Stimulated activated CD4-positive, alpha-beta T cell treated with anti-CD3 and anti-CD28 coated beads, Interleukin-4, amount 100 ng/mL, for 4 hours (primary cell): Measurements from ENCODE around the gene ATAD3B.
"Not testable (repeated sequence)": the region's sequence is repeated elsewhere in the genome, so short reads cannot be mapped to it uniquely, and the experiment has no call there.

Experiments used
- DNase-seq, 2 experiments: peaks; one replicate each; pipeline ENCODE4 v3.0.0-alpha.2; 2020

ATAD3B gene

GRCh38 chr1:1514376-1514775, 42.8 kb downstream of the ATAD3B start:
- not testable (repeated sequence) for DNase-seq

- DNase-seq, result not testable (repeated sequence)
Measured at GRCh38 chr1:1516923-1517322, 45.4 kb downstream of the ATAD3B start.

GRCh38 chr1:1517973-1518620, 46.5 kb downstream of the ATAD3B start:
- DNase-seq, result no peak

DNA sequence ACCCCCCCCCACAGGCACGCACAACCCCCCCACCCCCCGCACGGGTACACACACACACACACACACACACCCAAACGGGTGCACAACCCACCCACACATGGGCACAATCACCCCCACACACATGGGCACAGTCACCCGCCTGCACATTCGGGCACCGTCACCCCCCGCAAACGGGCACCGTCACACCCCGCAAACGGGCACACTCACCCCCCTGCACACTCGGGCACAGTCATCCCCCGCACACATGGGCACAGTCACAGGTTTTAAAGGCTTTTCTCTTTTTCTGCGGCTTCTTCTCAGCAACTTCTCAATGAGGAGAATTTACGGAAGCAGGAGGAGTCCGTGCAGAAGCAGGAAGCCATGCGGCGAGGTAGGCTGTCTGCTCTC, 47.0 kb downstream of the ATAD3B start:
- not testable (repeated sequence) for DNase-seq

GRCh38 chr1:1519805-1520505, 48.4 kb downstream of the ATAD3B start:
- not testable (repeated sequence) for DNase-seq

GRCh38 chr1:1521331-1521730, 49.8 kb downstream of the ATAD3B start:
- no peak for DNase-seq

GRCh38 chr1:1522536-1522935, 51.0 kb downstream of the ATAD3B start:
- DNase-seq, result not testable (repeated sequence)

- not testable (repeated sequence) for DNase-seq
Measured at GRCh38 chr1:1523226-1523625, 51.7 kb downstream of the ATAD3B start.

GRCh38 chr1:1523651-1524050, 52.1 kb downstream of the ATAD3B start:
- not testable (repeated sequence) for DNase-seq

GRCh38 chr1:1524750-1525383, 53.3 kb downstream of the ATAD3B start:
- not testable (repeated sequence) for DNase-seq

DNA sequence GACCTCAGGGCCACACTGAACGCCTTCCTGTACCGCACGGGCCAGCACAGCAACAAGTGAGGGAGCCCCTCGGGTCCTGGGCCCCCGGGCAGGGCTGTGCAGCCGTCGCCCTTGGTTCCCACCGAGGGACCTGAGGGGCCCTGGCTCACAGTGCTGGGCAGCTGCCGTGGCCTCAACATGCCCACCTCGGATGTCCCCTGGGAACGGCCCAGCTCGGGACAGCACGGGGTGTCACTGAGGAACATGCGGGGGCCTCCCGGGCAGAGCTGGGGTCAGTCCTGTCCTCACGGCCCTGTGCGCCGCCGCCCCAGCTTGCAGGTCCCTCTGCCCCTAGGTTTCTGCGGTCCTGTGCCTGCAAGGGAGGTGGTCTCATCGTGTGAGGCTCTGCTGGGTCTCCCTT, 54.9 kb downstream of the ATAD3B start:
- not testable (repeated sequence) for DNase-seq

DNA sequence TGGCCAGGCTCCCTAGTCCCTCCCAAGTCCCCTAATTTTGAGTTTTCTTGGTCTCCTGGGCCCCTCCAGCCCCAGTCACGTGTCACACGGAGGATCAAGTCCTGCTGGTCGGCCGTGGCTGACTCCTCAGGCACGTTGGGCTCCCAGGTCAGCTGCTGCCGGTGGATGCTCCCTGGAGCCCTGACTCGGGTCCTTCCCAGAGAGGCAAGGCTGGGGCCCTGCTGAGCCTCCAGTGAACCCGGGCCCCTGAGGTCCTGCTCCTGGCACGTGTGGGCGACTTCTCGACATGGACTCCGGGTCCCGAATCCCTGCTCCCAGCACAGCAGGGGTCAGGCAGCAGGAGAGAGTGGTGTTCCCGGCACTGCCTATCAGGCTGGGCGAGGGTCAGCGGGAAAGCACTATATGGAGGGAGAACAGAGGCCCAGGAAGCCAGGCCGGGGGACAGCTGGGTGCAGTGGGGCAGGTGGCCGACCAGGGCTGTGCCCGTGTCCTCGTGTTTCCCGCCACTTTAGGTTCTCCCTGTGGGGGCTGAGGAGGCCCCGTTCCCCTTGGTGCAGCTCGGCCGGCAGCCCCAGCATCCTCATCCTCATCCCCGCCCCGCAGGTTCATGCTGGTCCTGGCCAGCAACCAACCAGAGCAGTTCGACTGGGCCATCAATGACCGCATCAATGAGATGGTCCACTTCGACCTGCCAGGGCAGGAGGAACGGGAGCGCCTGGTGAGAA, 55.7 kb downstream of the ATAD3B start:
- no peak for DNase-seq

GRCh38 chr1:1528301-1529267, 57.0 kb downstream of the ATAD3B start:
- DNase-seq, result no peak

DNA sequence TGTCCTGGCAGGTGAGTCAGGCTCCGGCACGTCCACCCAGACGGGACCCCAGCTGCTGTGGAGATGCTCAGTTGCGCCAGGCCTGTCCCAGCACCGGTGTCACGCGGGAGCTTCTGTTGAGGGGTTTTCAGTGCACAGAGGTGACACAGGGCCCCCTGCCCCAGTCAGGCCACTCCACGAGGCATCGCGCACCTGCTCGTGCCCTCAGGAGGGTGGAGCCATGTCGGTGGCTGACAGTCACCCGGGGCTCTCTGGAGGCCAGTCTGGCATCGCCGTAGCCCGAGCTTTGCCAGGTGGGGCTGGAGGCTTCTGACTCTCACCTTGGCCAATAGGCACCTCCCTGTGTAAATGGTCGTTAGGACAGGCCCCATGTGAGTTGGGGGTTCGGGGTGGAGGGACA, 57.8 kb downstream of the ATAD3B start:
- no peak for DNase-seq

DNA sequence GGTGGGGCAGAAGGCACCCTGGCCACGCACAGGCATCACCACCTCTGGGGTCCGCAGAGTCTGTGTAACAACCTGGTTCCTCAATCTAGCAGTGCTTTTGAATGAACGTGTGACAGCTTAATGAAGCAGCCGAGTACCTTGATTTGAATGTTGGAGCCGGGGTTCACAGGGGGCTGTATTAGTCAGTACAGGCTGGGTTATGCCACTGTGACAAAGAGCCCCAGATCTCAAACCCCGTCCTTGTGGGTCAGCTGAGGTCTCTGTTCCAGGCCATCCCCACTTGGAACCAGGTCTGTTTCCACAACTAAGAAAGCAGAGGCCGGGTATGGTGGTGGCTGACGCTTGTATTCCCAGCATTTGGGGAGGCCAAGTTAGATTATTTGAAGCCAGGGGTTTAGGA, 58.4 kb downstream of the ATAD3B start:
- DNase-seq, result no peak

DNA sequence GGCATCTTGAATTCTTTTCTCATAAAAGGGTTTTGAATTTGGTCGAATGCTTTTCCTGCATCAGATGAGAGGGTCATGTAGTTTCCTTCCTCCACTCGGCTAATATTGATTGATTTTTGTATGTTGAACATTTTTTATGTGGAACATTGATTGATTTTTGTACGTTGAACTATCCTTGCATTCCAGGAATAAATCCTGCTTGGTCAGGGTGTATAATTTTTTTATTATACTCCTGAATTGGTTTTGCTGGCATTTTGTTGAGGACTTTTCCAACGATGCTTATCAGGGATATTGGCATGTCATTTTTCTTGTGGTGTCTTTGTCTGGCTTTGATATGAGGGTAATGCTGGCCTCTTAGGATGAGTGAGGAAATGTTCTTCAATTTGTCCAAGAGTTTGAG, 60.4 kb downstream of the ATAD3B start:
- no peak for DNase-seq

DNA sequence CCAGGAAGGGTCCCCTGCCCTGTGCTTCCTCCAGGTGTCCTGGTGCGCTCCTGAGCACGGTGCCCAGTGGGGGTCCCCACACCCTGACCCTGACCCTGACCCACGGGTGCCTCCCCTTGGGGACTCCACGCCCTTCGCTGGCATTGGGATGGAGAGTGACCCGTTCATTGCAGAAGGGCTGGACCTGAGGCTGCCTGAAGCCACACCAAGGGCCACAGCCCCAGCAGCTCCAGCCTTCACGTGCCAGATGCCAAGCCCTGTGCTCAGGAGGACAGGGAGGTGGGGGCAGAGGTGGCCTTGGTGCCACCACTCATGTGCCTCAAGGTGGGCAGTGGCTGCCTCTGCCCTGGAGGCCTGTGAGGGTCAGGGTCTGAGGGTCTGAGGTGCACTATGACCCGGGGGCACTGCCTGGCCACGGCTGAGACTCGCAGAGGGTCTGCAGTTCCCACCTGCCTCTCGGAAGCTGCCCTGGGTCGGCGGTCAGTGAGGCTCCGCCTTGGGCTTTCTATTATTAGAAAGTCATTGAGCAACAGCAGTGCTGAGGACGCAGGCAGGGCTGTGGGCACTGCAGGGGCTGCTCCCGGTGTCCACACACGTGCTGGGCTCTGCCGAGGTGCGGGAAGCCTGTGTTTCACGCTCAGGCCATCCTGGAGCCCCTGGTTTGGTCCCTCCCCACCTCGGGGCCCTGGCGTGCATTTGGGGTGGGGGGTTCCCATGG, 61.8 kb downstream of the ATAD3B start:
- DNase-seq, result not testable (repeated sequence)

GRCh38 chr1:1533894-1534291, 62.3 kb downstream of the ATAD3B start:
- not testable (repeated sequence) for DNase-seq

- DNase-seq, result no peak
Measured at GRCh38 chr1:1534401-1535154, 63.0 kb downstream of the ATAD3B start.

DNA sequence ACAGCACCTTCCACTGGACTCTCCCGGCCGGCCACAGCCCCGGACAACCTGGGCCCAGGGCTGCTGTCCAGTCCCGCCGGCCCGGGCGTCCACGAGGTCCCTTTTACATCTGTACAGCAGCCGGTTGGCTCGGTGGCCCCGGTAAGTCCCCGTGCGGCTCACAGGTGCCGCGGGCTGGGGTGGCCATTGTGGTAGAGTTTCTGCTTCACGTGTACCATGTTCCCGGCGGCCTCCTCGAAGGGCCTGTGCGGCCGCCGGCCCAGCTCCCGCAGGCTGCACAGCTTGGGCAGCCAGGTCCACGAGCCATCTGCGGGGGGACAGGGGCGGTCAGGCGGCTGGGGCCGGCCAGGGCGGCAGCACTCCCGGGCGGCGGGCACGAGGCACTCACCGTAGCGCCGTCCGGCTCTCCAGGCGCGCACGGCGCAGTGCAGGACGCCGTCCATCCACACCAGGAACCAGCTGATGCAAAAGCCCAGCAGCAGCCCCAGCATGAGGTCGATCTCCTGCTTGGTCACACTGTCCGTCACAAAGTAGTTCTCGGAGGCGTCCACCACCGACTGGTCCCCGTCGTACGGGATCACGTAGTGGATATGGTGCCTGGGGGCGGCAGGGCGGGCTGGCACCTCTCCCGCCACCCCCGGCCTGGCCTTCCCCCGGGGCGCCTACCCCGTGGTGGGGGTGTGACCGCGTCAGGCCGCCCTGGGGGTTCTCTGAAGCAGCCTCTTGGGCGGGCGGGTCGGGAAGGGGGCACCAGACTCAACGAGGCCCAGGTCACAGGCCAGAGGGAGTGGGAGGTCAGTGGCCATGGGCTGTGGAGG, 63.8 kb downstream of the ATAD3B start:
- DNase-seq, result no peak
